Activated T-cell treated with anti-CD3 and anti-CD28 coated beads for 48 hours (primary cell): ENCODE results near the gene VWA5B1.

Experiments used
- DNase-seq: peaks from one replicate; pipeline ENCODE4 v3.0.0-alpha.2; 2020; ENCODE audit warnings: low read depth

The VWA5B1 gene

DNA sequence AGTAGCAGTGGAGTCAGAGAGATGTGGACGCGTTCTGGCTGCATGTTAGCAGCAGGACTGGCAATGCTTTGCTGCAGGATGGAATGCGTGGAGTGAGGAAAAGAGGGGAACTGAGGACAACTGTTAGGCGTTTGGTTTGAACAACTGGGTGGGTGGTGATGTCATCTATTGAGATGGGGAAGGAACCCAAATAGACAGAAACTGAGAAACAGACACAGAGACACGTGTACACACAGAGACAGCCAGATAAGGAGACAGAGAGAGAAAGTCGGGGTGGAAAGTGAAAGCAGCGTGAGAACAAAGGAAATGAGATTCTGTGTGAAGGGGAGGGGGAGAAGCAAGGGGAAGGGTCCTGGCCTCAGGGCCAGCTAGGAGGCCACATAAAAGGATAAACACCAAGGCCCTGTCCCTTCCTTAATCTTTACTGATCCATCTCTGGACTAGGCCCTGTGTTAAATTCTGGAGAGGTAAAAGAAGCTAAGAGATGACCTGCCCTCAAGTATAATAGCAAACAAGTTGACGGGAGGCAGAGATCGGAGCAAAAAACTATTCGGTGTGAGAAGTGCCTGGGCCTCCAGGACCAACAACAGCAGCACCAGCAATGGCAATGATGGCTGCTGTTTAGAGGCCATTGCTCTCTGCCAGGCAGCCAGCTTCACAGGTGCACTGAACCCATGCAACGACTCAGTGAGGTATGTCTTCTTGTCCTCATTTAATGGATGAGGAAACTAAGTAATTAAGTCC is 31.6 kb downstream of the VWA5B1 start:
- DNase-seq = no peak

- no peak for DNase-seq
Observed at GRCh38 chr1:20322825-20323612, 32.3 kb downstream of the VWA5B1 start.

GRCh38 chr1:20323613-20323920 is 32.9 kb downstream of the VWA5B1 start:
- no peak for DNase-seq

- no peak for DNase-seq
Observed at GRCh38 chr1:20324704-20325406, 34.2 kb downstream of the VWA5B1 start.

DNA sequence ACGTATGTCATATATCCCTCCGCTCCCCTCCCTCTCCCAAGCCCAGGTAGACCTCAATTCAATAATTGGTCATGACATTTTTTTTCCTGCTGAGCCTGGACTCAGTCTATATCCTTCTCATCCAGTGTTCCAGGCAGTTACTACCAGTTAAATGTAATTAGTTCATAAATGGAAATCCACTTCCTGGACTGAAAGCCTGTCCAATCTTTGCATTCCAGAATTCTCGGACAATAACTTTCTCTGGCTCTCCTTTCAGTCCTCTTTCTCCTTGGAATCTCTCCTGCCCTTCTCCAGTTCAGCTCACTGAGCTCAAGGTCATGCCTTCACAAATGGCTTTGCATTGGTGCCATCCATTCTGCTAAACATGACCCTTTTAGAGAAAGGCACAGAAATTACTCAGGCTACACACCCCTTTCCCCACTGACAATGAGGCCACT is 34.8 kb downstream of the VWA5B1 start:
- DNase-seq = no peak

- no peak for DNase-seq
Observed at GRCh38 chr1:20325844-20326420, 35.3 kb downstream of the VWA5B1 start.

- DNase-seq = no peak
Observed at GRCh38 chr1:20327467-20327866, 36.8 kb downstream of the VWA5B1 start.

GRCh38 chr1:20328201-20328600 is 37.5 kb downstream of the VWA5B1 start:
- no peak for DNase-seq

DNA sequence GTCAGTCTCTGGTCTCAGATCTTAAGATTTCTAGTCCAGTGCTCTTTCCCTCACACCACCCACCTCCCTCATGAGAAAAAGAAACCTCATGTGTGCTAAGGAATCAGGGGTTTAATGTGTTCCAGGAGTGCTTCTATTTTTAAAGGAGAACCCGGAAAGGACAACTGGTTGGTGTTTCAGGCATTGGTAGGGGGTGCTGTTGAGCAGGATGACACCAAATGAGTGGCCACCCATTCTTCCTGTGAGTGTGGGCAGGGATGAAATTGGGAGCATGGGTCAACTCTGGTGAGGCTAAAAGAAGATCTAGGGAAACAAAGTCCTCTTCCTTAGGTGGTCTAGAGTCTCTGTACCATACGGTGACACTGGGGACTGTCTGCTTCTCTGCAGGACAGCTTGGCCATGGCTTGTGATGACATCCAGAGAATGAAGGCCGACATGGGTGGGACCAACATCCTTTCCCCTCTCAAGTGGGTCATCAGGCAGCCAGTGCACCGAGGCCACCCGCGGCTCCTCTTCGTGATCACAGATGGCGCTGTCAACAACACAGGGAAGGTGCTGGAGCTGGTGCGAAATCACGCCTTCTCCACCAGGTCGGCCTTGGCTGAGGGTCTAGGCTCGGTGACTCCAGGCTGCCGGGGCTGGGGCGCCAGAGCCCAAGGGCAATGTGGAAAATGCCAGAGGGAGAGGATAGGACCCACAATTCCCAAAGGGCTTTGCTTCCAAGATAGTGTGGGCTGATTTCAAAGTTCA is 39.3 kb downstream of the VWA5B1 start:
- no peak for DNase-seq

- no peak for DNase-seq
Observed at GRCh38 chr1:20334103-20334502, 43.4 kb downstream of the VWA5B1 start.

- no peak for DNase-seq
Observed at GRCh38 chr1:20336105-20336605, 45.5 kb downstream of the VWA5B1 start.

- DNase-seq = no peak
Observed at GRCh38 chr1:20337581-20337980, 46.9 kb downstream of the VWA5B1 start.

- DNase-seq = no peak
Observed at GRCh38 chr1:20339811-20340457, 49.3 kb downstream of the VWA5B1 start.

GRCh38 chr1:20342294-20343148 is 51.8 kb downstream of the VWA5B1 start:
- no peak for DNase-seq

DNA sequence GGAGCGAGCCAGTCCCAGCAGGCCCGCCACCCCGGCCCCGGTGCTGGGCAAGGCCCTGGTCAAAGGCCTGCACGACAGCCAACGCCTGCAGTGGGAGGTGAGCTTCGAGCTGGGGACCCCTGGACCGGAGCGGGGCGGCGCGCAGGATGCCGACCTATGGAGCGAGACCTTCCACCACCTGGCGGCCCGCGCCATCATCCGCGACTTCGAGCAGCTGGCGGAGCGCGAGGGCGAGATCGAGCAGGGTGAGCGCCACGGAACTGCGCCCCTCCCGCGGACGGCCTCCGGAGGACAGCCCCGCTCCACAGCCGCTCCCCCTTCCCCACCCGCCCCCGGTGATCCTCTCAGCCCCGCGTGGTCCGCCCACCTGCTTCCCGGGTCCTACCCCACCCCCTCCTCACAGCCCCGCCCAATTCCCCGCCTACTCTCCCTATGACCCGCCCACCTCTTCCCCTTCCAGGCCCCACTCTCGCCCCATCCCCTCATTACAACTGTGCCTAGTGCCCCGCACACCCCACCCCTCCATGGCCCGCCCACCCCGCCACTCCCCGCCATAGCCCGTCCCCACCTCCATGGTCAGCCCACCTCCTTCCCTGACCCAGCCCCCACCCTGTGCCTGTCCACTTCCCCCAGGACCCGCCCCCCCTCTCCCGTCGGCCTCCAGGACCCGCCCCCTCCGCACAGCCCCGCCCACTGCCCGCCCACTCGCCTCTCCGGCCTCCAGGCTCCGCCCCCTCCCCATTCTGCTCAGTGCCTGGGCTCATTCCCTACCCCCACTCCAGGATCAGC is 52.7 kb downstream of the VWA5B1 start:
- no peak for DNase-seq

DNA sequence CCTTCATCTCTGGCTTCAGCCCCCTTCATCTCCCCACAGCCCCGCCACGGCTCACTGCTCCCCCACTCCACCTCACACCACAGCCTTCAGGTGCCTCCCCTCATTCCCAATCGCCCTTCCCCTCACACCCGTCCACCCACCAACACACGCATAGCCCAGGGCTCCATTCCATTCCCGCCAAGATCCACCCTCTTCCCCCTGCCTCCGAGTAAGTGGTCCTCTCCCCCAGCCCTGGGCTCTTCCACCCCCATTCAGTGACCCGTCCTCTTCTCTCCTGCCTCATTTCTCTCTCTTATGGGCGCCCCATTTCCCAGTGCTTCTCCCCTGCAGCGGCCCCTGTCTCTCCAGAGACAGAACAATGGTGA is 53.2 kb downstream of the VWA5B1 start:
- DNase-seq = no peak

DNA sequence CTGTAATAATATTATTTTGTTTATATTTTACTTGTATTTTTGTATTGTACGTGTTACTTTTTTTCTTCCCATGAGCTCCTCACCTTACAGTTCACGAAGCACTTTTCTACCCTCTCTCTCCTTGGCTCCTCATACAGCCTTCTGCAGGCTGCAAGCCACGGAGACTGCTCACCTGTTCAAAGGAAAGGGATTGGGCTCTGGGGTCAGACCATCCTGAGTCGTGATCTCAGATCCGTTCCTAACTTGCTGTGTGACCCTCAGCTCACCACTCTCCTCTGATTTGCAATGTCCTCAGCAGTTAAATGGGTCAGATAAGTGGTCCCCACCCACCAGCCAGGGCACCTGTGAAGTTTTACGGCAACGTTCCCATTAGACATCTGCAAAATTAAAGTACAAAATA is 54.1 kb downstream of the VWA5B1 start:
- no peak for DNase-seq

DNA sequence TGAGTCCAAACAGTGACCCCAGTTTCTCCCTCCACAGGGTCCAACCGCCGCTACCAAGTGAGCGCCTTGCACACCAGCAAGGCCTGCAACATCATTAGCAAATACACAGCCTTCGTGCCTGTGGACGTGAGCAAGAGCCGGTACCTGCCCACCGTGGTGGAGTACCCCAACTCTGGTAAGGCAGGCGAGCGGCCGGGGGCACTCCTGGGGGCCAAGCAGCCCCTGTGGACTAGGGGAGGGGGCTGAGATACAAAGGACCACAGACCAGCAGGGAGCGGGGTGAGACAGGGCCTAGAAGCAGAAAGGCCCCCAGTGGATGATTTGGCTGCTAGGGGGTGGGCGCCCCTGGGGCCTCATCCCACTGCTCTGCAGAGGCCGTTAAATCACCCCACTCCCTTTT is 54.7 kb downstream of the VWA5B1 start:
- DNase-seq = no peak

- no peak for DNase-seq
Observed at GRCh38 chr1:20346433-20346832, 55.8 kb downstream of the VWA5B1 start.

DNA sequence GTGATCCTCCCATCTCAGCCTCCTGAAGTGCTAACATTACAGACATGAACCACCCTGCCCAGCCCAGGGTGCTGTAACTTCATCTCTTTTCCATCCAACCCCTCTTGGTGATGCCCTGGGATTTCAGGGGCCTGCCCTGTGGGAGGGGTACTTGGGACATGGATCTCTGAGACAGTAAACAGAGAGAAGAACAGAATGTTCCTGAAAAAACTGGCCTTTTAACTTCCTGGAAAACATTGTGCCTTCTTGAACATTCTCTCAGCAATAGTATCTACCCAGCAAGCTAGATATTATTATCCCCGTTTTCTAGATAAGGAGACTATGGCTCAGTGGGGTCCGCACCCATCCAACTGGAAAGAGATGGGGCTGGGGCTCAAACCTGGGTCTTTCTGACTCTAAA is 57.0 kb downstream of the VWA5B1 start:
- DNase-seq = no peak
